HT1080 (cell line): ENCODE results near the gene ARFGAP3. TPM values are rescaled to one million over a fixed set of nuclear protein-coding genes. Genes with fewer than 3 reads are reported as not detected.

ENCODE experiments used
- small RNA-seq: library from RNA; depleted of rRNA; stranded (forward); fragments of <200 nt; gene quantifications from one replicate; pipeline ENCODE3, GENCODE V24; 2014
- total RNA-seq: library from RNA; depleted of rRNA; stranded (reverse); fragments of >200 nt; shearing (Covaris generic); gene quantifications from 2 replicates; pipeline ENCODE4 v1.2.3, GENCODE V29; 2014; rRNA removed

ARFGAP3 gene
- total RNA-seq, 1 experiment from 2014 or later, result 20.4 TPM

Small RNAs within 50 kb of the gene (small RNA-seq; reads per million reads assigned to genes)
- gene RF00019, result not detected

Other genes starting within 250 kb of the ARFGAP3 start
- gene POLDIP3, start 242.4 kb downstream of the ARFGAP3 start, total RNA-seq, result 46.4 and 58.3 TPM in 2 replicates
- 0.27 TPM in 1 of 2 replicates, not detected in the other for gene ATP5MGL, start 216.7 kb downstream of the ARFGAP3 start, total RNA-seq
- gene CYB5R3, start 207.9 kb downstream of the ARFGAP3 start, total RNA-seq, result 69.9 and 112 TPM in 2 replicates
- 6.9 and 7.3 TPM in 2 replicates for gene A4GALT, start 136.4 kb downstream of the ARFGAP3 start, total RNA-seq
- 47.9 and 53.9 TPM in 2 replicates for gene PACSIN2, start 157.9 kb upstream of the ARFGAP3 start, total RNA-seq
- 0.39 and 0.97 TPM in 2 replicates for gene TTLL1, start 232.1 kb upstream of the ARFGAP3 start, total RNA-seq